Activated CD4-positive, CD25-positive, alpha-beta regulatory T cell treated with anti-CD3 and anti-CD28 coated beads, Interleukin-2, amount 50 U/mL, for 72 hours (primary cell): ENCODE results near the gene KCNRG.
"Not testable (repeated sequence)": the region's sequence is repeated elsewhere in the genome, so short reads cannot be mapped to it uniquely, and the experiment has no call there.

Experiments used
- DNase-seq: peaks from one replicate; pipeline ENCODE4 v3.0.0; 2021

Gene KCNRG

DNA sequence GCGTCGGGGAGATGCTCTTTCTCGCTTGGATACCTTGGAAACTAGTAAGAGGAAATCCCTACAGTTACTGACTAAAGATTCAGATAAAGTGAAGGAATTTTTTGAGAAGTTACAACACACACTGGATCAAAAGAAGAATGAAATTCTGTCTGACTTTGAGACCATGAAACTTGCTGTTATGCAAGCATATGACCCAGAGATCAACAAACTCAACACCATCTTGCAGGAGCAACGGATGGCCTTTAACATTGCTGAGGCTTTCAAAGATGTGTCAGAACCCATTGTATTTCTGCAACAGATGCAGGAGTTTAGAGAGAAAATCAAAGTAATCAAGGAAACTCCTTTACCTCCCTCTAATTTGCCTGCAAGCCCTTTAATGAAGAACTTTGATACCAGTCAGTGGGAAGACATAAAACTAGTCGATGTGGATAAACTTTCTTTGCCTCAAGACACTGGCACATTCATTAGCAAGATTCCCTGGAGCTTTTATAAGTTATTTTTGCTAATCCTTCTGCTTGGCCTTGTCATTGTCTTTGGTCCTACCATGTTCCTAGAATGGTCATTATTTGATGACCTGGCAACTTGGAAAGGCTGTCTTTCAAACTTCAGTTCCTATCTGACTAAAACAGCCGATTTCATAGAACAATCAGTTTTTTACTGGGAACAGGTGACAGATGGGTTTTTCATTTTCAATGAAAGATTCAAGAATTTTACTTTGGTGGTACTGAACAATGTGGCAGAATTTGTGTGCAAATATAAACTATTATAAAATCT is 2.7 kb upstream of the KCNRG start:
- DNase-seq = no peak

DNA sequence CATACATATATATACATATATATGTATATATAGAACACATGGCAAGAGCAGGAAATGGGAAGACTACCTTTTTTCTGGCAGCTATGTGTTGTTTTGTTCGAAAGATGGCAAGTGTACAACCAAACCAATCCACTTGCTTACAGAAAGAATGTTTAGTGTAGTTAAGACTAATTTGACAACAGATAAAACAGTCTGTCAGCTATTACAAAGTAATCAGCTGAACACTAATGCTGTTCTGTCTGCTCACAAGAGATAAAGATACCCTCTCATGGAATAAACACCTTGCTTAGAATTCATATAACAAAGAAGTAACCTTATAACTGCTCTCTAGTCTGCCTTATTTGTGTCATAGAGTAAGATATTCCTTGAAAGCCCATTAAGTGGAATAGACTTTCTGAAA is 858 bp upstream of the KCNRG start:
- no peak for DNase-seq

DNA sequence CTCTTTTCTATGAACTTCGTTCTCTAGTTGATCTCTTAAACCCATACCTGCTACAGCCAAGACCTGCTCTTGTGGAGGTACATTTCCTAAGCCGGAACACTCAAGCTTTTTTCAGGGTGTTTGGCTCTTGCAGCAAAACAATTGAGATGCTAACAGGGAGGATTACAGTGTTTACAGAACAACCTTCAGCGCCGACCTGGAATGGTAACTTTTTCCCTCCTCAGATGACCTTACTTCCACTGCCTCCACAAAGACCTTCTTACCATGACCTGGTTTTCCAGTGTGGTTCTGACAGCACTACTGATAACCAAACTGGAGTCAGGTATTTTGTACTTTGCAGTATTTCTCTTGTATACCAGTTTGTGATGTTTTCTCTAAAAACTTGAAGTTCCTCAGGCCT is 506 bp downstream of the KCNRG start:
- no peak for DNase-seq

DNA sequence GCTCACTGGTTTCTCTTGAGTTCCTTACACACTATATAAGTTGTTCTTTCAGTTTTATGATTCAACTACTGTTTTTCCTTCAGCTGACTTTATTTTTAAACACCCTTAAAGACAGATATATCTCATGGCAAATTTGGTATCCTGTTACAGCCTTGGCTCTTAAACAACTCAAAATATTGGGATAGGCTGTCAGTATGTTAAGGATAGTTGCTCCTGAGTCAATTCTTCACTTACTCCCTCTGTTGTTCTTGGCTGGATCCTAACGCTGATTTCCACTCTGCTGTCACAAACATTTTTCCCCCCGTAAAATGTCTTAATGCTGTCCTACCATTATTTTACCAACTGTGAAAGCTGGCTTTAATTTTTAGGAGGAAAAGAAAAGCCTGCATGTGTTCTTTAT is 1.2 kb downstream of the KCNRG start:
- no peak for DNase-seq

DNA sequence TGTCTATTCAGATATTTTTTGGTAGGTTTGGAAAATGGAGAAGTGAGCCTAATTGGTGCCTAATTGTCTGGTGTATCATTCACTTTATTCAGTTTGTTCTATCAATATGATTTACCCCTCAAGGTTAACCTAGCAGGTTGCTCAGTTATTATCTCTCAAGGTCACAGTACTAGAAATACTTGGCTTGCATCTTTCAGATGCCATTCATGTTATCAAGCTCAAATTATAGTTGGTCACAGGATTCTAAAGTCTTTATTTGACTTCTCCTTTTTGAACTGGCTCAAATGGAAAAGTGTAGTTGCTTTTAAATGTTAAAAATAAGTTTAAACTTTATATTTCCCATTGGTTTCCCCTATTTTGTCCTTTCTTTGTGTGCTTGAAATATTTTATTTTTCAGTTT is 2.6 kb downstream of the KCNRG start:
- DNase-seq = no peak

DNA sequence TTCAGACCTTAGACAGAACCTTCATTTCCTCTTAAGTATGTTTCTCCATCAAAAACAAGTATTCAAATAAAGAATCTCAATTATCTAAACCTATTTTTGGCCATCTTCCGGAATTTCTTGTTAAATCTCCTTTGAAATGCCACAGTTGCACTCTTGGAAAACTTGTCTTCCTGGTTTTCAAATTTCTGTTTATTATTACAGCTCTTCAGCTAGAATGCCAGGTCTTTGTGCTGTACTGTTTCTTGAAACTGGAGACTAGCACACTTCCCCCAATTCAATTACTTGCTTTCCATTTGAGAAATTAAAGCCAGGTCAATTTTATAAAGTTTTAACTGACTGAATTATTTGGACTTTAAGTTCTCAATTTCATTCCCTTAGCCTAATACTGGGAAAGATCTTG is 10.2 kb downstream of the KCNRG start:
- no peak for DNase-seq

DNA sequence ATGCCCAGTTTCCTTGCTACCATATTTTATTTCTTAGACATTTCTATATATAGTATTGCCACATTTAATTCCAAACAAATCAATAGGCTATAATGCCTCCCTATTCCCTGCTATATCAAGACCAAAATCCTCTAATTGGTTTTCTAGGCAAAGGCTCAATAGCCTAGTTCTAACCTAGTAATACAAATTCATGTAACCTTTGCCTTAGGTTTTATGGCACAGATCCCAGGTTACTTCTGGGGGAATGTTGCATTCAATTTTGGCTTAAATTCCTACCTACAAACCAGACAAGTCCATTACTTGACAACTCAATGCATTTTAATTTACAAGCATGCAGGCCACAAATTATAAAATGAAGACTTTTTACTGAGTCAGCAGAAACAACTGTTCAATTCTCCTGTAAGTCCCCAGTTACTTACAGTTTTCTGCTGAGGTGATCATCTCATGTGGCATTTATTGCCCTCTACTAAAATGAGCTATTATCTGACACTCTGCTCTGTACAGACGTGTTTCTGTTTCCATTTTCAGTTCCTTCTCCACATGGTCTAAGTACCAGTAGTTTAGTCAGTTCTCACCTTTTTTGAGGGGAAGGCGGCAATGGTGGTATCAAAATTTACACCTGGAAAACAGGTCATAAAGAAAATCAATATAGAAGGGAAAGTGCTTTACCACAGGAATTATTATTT is 11.7 kb downstream of the KCNRG start:
- no peak for DNase-seq

DNA sequence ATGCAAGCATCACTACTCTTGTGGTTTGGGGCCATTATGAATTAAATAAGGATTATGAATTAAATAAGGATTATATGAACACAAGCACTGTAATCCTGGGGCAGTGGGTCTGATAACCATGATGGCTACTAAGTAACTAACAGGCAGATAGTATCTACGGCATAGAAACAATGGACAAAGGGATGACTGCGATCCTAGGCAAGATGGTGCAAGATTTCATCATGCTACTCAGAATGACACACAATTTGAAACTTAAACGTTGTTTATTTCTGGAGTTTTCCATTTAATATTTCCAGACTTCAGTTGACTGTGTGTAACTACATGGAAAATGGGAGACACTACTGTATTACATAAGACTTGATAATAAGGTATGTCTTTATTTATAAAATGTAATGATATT is 15.1 kb downstream of the KCNRG start:
- no peak for DNase-seq

DNA sequence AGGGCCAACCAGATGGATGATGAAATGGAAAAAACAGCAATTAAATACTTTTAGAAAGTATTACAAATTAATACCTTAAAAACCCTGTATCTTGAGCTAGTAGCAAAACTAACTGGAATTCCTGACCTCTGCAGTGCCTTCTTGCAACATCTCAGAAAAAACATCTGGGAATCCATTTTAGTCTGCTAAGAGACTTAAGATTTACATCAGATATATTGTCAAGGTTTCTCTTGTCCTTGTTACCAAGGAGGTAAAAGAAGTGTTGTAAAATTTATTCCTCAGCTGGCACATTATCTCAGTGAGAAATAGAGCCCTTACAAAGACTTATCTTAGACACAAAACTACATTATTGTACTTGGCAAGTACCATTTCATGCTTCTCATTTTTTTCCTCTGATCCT is 18.5 kb downstream of the KCNRG start:
- DNase-seq = no peak

DNA sequence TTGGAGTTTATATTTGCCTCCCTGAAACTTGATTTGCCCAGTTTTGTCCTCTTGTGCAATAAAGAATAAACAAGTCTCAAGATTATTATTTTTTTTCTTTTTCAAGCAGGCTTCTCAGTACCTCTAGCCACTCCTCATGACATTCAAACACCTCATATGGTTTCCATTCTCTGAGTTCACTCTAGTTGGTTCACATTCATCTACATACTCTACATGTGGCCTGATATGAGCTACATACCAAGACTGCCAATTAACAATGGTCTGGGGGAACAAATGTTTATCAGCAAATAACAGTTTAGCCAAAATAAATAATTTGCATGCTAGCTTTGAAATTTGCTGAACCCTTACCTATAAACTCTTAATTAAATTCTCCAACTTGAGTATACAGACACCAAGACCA is 22.5 kb downstream of the KCNRG start:
- no peak for DNase-seq

DNA sequence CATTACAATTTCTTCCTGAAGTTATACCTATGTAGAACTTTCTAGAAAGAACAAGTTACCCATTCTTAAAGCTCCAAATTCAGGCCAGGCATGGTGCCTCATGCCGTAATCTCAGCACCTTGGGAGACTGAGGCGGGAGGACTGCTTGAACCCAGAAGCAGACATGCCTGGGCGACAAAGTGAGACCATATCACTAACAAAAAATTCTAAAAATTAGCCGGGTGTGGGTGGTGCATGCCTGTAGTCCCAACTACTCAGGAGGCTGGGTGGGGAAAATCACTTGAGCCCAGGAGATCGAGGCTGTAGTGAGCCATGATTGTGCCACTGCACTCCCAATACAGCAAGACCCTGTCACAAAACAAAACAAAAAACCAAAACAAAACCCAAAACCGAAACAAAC is 23.0 kb downstream of the KCNRG start:
- DNase-seq = no peak

DNA sequence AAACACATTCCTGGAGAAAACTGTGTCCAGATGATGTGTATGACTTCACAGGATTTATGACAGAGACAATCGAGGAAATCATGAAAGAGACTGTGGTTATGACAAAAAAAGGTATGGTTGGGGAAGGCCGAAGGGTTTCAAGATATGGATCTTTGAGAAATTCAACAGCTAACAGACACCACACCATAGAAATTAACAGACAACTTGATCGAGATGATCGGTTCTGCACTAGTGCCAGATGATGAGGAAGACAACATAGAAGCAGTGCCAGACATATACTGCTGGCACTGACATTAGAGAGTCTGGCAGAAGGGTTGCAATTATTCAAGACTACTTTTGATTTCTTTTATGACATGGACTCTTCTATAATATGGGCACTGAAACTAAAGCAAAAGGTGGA is 37.2 kb downstream of the KCNRG start:
- DNase-seq = no peak

DNA sequence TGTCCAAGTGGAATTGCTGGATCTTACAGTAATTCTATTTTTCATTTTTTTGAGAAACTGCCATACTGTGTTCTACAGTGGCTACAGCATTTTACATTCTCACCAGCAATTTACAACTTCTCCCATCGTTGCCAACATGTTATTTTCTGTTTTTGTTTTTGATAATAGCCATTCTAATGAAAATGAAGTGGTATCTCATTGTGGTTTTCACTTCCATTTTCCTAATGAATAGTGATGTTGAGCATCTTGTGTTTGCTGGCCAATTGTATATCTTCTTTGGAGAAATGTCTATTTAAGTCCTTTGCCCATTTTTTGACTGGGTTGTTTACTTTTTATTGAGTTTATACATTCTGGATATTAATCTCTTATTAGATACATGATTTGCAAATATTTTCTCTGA is 38.6 kb downstream of the KCNRG start:
- no peak for DNase-seq

DNA sequence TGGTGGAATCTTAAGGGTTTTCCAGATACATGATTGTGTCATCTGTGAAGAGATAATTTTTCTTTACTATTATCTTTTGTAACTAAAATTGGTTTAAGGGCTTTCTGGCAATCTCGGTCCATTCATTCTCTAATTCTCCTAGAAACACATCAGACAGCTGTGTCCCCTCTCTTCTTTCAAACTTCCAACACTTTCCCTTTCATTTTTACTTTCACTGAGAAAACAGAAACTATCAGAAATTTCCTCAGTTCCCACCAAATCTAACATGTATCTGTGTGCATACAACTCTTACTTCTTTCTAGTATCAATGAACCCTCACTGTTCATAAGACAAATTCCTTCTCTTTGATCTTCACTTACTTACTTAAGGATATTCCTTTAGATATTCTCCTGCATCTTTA is 40.2 kb downstream of the KCNRG start:
- DNase-seq = no peak

DNA sequence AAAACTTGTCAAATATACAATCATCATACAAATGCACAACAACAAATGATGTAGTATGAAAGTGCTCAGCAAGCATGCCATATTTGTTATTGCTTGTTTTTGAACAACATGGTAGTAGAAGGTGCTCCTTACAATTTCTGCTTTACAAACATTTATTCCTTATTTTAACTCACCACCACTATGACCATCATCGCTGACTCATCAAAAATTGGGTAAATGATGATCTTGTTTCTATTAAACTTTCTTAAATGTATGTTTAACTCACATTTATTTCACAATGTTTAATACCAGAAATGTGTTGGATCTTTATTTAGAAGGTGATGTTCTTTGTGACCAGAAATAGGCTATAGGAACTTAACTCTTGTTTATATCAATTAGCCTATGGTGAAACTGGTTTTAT is 45.5 kb downstream of the KCNRG start:
- DNase-seq = no peak

DNA sequence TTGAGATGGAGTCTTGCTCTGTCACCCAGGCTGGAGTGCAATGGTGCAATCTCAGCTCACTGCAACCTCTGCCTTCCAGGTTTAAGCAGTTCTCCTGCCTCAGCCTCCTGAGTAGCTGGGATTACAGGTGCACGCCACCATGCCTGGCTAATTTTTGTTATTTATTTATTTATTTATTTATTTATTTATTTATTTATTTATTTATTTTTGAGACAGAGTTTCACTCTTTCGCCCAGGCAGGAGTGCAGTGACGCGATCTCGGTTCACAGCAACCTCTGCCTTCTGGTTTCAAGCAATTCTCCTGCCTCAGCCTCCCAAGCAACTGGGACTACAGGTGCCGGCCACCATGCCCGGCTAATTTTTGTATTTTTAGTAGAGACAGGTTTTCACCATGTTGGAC is 47.1 kb downstream of the KCNRG start:
- not testable (repeated sequence) for DNase-seq

DNA sequence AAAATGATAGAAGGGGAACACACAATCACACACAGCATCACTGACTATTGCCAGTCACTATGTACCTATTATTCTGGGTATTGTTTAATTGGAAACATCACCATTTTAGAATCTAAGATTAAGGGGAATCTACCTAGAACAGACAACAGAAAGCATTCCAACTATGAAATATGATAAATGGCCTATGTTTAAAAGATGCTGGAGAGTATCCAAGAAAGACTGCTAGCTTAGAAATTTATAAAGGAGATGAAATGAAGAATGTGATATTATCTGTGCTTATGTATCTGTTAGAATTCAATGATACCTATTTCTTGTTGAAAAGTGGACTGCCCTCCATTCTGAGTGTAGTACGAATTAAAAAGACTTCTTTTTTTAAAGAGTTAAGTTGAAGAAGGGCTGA is 50.5 kb downstream of the KCNRG start:
- DNase-seq = no peak

DNA sequence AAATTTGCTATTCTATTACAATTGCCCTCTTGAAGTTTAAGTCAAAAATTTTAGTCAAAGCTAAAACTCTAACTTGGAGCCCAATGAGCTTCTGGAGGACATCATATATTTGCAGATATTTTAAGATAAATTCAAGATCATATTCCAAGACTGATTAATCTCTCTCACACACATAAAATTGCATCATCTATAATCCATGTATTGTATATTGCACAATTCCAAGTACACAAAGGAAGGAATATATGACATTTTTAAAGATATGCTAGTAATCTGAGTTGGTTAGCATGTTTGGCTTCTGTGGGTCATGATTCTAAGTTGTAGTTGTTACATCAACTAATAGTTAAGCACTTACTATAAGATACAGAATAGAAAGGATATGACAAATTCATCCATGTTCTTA is 53.3 kb downstream of the KCNRG start:
- no peak for DNase-seq

DNA sequence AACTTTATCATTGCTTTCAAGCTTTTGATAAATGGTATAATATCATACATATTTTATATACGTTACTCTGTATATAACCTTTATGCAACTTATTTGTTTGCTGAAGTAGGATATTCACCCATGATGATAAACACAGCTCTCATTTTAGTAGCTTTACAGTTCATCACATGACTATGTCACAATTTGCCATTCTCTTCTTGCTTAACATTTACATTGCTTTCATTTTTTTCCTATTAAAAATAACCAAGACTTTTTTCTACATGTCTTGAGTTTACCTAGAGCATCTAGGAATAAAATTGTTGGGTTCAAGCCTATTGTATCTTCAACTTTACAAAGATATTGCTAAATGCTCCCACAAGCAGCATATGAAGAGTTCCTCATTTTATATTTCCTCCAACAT is 54.0 kb downstream of the KCNRG start:
- no peak for DNase-seq

DNA sequence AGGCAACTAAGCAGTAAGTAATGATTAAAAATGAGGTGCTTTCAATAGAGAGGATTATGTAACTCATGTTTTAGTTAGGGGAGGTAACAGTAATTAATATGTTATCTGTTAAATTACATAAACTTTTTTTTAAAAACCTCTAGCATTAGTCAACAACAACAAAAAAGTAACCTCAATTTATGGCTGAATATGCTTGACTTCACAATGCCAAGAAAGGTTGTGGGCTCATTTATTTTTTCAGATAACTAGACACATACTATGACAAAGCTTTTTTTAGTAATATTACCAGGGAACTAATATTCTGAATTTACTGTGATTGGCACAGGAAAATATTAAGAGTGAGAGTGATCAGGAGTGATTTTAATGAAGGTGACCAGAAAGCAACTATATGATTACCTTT is 54.9 kb downstream of the KCNRG start:
- no peak for DNase-seq
